ENCODE results near the gene HOXA4.
A peak's percentile ranks its signal among the peaks of the same experiment; 100 is the strongest.

HOXA4 gene

GRCh38 chr7:27099453-27100370 is 30.8 kb downstream of the HOXA4 start:
- Histone ChIP-seq H3K27me3 (ENCODE audit: low read length) (no peaks in the 10 kb centered on the region), H3K9me2 (replicated peaks; ENCODE audit: insufficient read depth, low read length) (no peaks in the 10 kb centered on the region), H3K27ac (ENCODE audit: low read depth, low read length) (no peak overlapping the region), H3K4me3 (ENCODE audit: insufficient read depth, low read length, poor library complexity, severe bottlenecking) (no peak overlapping the region), H3K79me2 (ENCODE audit: insufficient read depth, low read length) (peaks cover 18% of the 10 kb centered on the region), H2AFZ (ENCODE audit: low read depth, low read length, severe bottlenecking) (no peak overlapping the region), H3F3A (ENCODE audit: insufficient read depth) (peaks cover 18% of the 10 kb centered on the region; the same call in 1 of the 2 replicates), H3K4me2 (ENCODE audit: low read depth, low read length, poor library complexity, severe bottlenecking) (no peak overlapping the region), H4K20me1 (ENCODE audit: low read depth, low read length) (no peaks in the 10 kb centered on the region), H3K9me3 (ENCODE audit: insufficient read depth, low read length) (no peaks in the 10 kb centered on the region), H3K9ac (ENCODE audit: low read length) (no peak overlapping the region), H3K36me3 (ENCODE audit: low read length) (no peaks in the 10 kb centered on the region)
- TF ChIP-seq EZH2phosphoT487 (conservative IDR thresholded peaks at IDR 0.05; ENCODE audit: low read length) (no peak), CTCF (IDR thresholded peaks at IDR 0.05; ENCODE audit: insufficient read depth, low read length, poor library complexity, severe bottlenecking) (no peak)

- no peaks in the 10 kb centered on the region for H3K9me2 ChIP-seq (replicated peaks; ENCODE audit: insufficient read depth, low read length)
- H3K79me2 ChIP-seq (ENCODE audit: insufficient read depth, low read length), result peaks cover 18% of the 10 kb centered on the region
- no peak overlapping the region for H3K4me2 ChIP-seq (ENCODE audit: low read depth, low read length, poor library complexity, severe bottlenecking)
- no peak overlapping the region for H3K4me3 ChIP-seq (ENCODE audit: insufficient read depth, low read length, poor library complexity, severe bottlenecking)
- peaks cover 18% of the 10 kb centered on the region; the same call in 1 of the 2 replicates for H3F3A ChIP-seq (ENCODE audit: insufficient read depth)
- no peaks in the 10 kb centered on the region for H4K20me1 ChIP-seq (ENCODE audit: low read depth, low read length)
- H3K9me3 ChIP-seq (ENCODE audit: insufficient read depth, low read length), result no peaks in the 10 kb centered on the region
- TF ChIP-seq EZH2phosphoT487 (conservative IDR thresholded peaks at IDR 0.05; ENCODE audit: low read length) (no peak), CTCF (IDR thresholded peaks at IDR 0.05; ENCODE audit: insufficient read depth, low read length, poor library complexity, severe bottlenecking) (no peak)
- no peak overlapping the region for H3K27ac ChIP-seq (ENCODE audit: low read depth, low read length)
- no peaks in the 10 kb centered on the region for H3K27me3 ChIP-seq (ENCODE audit: low read length)
- no peaks in the 10 kb centered on the region for H3K36me3 ChIP-seq (ENCODE audit: low read length)
- no peak overlapping the region for H3K9ac ChIP-seq (ENCODE audit: low read length)
- no peak overlapping the region for H2AFZ ChIP-seq (ENCODE audit: low read depth, low read length, severe bottlenecking)
Measured at GRCh38 chr7:27098578-27099451, 31.7 kb downstream of the HOXA4 start.

- TF ChIP-seq EZH2phosphoT487 (conservative IDR thresholded peaks at IDR 0.05; ENCODE audit: low read length), result no peak
- no peak for TF ChIP-seq CTCF (IDR thresholded peaks at IDR 0.05; ENCODE audit: insufficient read depth, low read length, poor library complexity, severe bottlenecking)
- H3K9me2 ChIP-seq (replicated peaks; ENCODE audit: insufficient read depth, low read length), result no peaks in the 10 kb centered on the region
- H3K36me3 ChIP-seq (ENCODE audit: low read length), result no peaks in the 10 kb centered on the region
- H3K27me3 ChIP-seq (ENCODE audit: low read length), result no peaks in the 10 kb centered on the region
- H4K20me1 ChIP-seq (ENCODE audit: low read depth, low read length), result no peaks in the 10 kb centered on the region
- H3K4me2 ChIP-seq (ENCODE audit: low read depth, low read length, poor library complexity, severe bottlenecking), result peak overlapping the region; percentile 79
- no peak overlapping the region for H3K4me3 ChIP-seq (ENCODE audit: insufficient read depth, low read length, poor library complexity, severe bottlenecking)
- no peak overlapping the region for H2AFZ ChIP-seq (ENCODE audit: low read depth, low read length, severe bottlenecking)
- no peaks in the 10 kb centered on the region for H3K9me3 ChIP-seq (ENCODE audit: insufficient read depth, low read length)
- peaks cover 18% of the 10 kb centered on the region; the same call in 1 of the 2 replicates for H3F3A ChIP-seq (ENCODE audit: insufficient read depth)
- H3K27ac ChIP-seq (ENCODE audit: low read depth, low read length), result no peak overlapping the region
- H3K9ac ChIP-seq (ENCODE audit: low read length), result peak overlapping the region; percentile 69; the same call in 1 of the 2 replicates
- H3K79me2 ChIP-seq (ENCODE audit: insufficient read depth, low read length), result peaks cover 18% of the 10 kb centered on the region
Measured at GRCh38 chr7:27097686-27098577, 32.6 kb downstream of the HOXA4 start.

Data from SU-DHL-6 (cell line).